ENCODE results near the gene POU2F2.

POU2F2 gene

GRCh38 chr19:42098781-42099180 lies 33.5 kb downstream of the POU2F2 start:
- no peak for DNase-seq

- no peak for DNase-seq
These were observed 34.8 kb downstream of the POU2F2 start for GRCh38 chr19:42097461-42097860.

- no peak for DNase-seq
These were observed 35.9 kb downstream of the POU2F2 start for GRCh38 chr19:42096255-42096837.

GRCh38 chr19:42095814-42096230 lies 36.4 kb downstream of the POU2F2 start:
- DNase-seq, result no peak

- DNase-seq, result no peak
These were observed 37.0 kb downstream of the POU2F2 start for GRCh38 chr19:42095142-42095813.

GRCh38 chr19:42093926-42094325 lies 38.3 kb downstream of the POU2F2 start:
- no peak for DNase-seq

- DNase-seq, result no peak
These were observed 38.7 kb downstream of the POU2F2 start for GRCh38 chr19:42093505-42093904.

- DNase-seq, result no peak
These were observed 39.9 kb downstream of the POU2F2 start for GRCh38 chr19:42092350-42092749.

- DNase-seq, result no peak
These were observed 40.5 kb downstream of the POU2F2 start for GRCh38 chr19:42091742-42092141.

GRCh38 chr19:42091300-42091699 lies 40.9 kb downstream of the POU2F2 start:
- no peak for DNase-seq

- no peak for DNase-seq
These were observed 41.6 kb downstream of the POU2F2 start for GRCh38 chr19:42090672-42091071.

- no peak for DNase-seq
These were observed 42.5 kb downstream of the POU2F2 start for GRCh38 chr19:42089772-42090171.

GRCh38 chr19:42089191-42089750 lies 43.0 kb downstream of the POU2F2 start:
- no peak for DNase-seq

GRCh38 chr19:42088471-42089190 lies 43.6 kb downstream of the POU2F2 start:
- no peak for DNase-seq

- no peak for DNase-seq
These were observed 45.3 kb downstream of the POU2F2 start for GRCh38 chr19:42086770-42087550.

GRCh38 chr19:42086188-42086736 lies 46.0 kb downstream of the POU2F2 start:
- DNase-seq, result no peak

- no peak for DNase-seq
These were observed 48.7 kb downstream of the POU2F2 start for GRCh38 chr19:42083537-42083936.

GRCh38 chr19:42081584-42082203 lies 50.6 kb downstream of the POU2F2 start:
- no peak for DNase-seq

GRCh38 chr19:42080764-42081375 lies 51.4 kb downstream of the POU2F2 start:
- DNase-seq, result no peak

- no peak for DNase-seq
These were observed 52.1 kb downstream of the POU2F2 start for GRCh38 chr19:42079886-42080763.

- DNase-seq, result no peak
These were observed 53.0 kb downstream of the POU2F2 start for GRCh38 chr19:42079276-42079669.
